Endothelial cell of umbilical vein (primary cell): Measurements from ENCODE around the gene SDCCAG8. TPM values are rescaled to one million over a fixed set of nuclear protein-coding genes. Genes with fewer than 3 reads are reported as not detected.

ENCODE experiments used
- BruUV-seq: library from RNA; stranded (reverse); fragments of 400-500 nt; replicated peaks from 2 replicates; lab custom pipeline; 2021; lab: Mats Ljungman, UMichigan
- CTCF ChIA-PET: fragments of 300-600, 350-600 bp; sonication (Branson Sonifier 250); formaldehyde crosslinking; loops from one replicate; lab custom pipeline; 2021; ENCODE audit warnings: antibody characterized with exemption, inconsistent platforms; lab: Charles Lee
- POLR2A ChIA-PET: fragments of 300-600, 350-600 bp; sonication (Branson Sonifier 250); formaldehyde crosslinking; loops from one replicate; lab custom pipeline; 2021; ENCODE audit warnings: antibody characterized with exemption, inconsistent platforms; lab: Charles Lee
- DNase-seq: peaks from one replicate; pipeline ENCODE4 v3.0.0-alpha.2; 2011; ENCODE audit warnings: low read depth, low spot score
- FAIRE-seq: peaks from 2 replicates; lab custom pipeline; 2011; peaks lifted over from hg19 to GRCh38; lab: Jason Lieb, UNC
- H2AFZ ChIP-seq: 2 replicates; pipeline ENCODE4 v1.6.0; 2012; ENCODE audit warnings: low read depth, low read length, control low read depth, inconsistent platforms
- H3K27ac ChIP-seq: 2 replicates; pipeline ENCODE4 v1.5.1; 2011; ENCODE audit warnings: low read depth, mild to moderate bottlenecking, control low read depth, low read length, moderate library complexity; ENCODE audit not compliant: insufficient read depth
- H3K27me3 ChIP-seq, 2 experiments: 2 replicates each; pipeline versions ENCODE4 v1.6.0 to v1.6.1; 2011; ENCODE audit warnings: low read length in 2 of 2, mixed read lengths in 1 of 2; ENCODE audit not compliant: control insufficient read depth in 2 of 2, insufficient read depth in 2 of 2
- H3K36me3 ChIP-seq, 2 experiments: 2 replicates in 1 of 2; 3 replicates in 1 of 2; pipeline ENCODE4 v1.5.1; 2011; ENCODE audit warnings: low read length in 2 of 2, mild to moderate bottlenecking in 1 of 2, moderate library complexity in 1 of 2; ENCODE audit not compliant: control insufficient read depth in 2 of 2, insufficient read depth in 2 of 2; ENCODE audit errors: extremely low read depth in 1 of 2
- H3K4me1 ChIP-seq: 3 replicates; pipeline ENCODE4 v1.5.1; 2011; ENCODE audit warnings: mild to moderate bottlenecking, low read length; ENCODE audit not compliant: control insufficient read depth, insufficient read depth; ENCODE audit errors: extremely low read depth
- H3K4me2 ChIP-seq: 2 replicates; pipeline ENCODE4 v1.6.1; 2011; ENCODE audit warnings: low read length, control low read depth, mixed read lengths; ENCODE audit not compliant: insufficient read depth
- H3K4me3 ChIP-seq, 3 experiments: fragments of 200-600 bp in 1 of 3; sonication (generic), shearing (Covaris generic) in 1 of 3; replicated peaks in 1 of 3; 2 replicates each; pipeline ENCODE4 v1.5.1; 2011 to 2016; ENCODE audit warnings: control low read depth in 3 of 3, low read length in 3 of 3, mild to moderate bottlenecking in 2 of 3, inconsistent platforms in 1 of 3, low read depth in 1 of 3, moderate library complexity in 1 of 3; ENCODE audit not compliant: insufficient read depth in 1 of 3
- H3K79me2 ChIP-seq: 2 replicates; pipeline ENCODE4 v1.6.0; 2012; ENCODE audit warnings: low read length, inconsistent platforms; ENCODE audit not compliant: control insufficient read depth, insufficient read depth
- H3K9ac ChIP-seq: replicated peaks from 2 replicates; pipeline ENCODE3; 2011; ENCODE audit warnings: low read length, control low read depth; ENCODE audit not compliant: insufficient read depth; ENCODE audit errors: extremely low read depth
- H3K9me1 ChIP-seq: replicated peaks from 3 replicates; pipeline ENCODE4 v1.6.0; 2011; ENCODE audit warnings: mild to moderate bottlenecking, low read length; ENCODE audit not compliant: control insufficient read depth, insufficient read depth; ENCODE audit errors: extremely low read depth
- H3K9me3 ChIP-seq: replicated peaks from 2 replicates; pipeline ENCODE4 v1.5.1; 2012; ENCODE audit warnings: low read length, inconsistent platforms; ENCODE audit not compliant: control insufficient read depth, insufficient read depth
- H4K20me1 ChIP-seq: replicated peaks from 2 replicates; pipeline ENCODE3; 2011; ENCODE audit warnings: mild to moderate bottlenecking, low read length; ENCODE audit not compliant: control insufficient read depth, insufficient read depth; ENCODE audit errors: extremely low read depth
- EZH2 ChIP-seq: IDR thresholded peaks from 2 replicates; pipeline ENCODE4 v1.6.1; 2012; ENCODE audit warnings: borderline replicate concordance, low read depth, mild to moderate bottlenecking, moderate library complexity, low read length, inconsistent platforms; ENCODE audit not compliant: severe bottlenecking
- FOS ChIP-seq: IDR thresholded peaks from 2 replicates; pipeline ENCODE4 v1.6.1; 2011; ENCODE audit warnings: mild to moderate bottlenecking, low read length, moderate library complexity, borderline replicate concordance; ENCODE audit not compliant: insufficient read depth
- GATA2 ChIP-seq: IDR thresholded peaks from 2 replicates; pipeline ENCODE4 v1.7.0; 2011; ENCODE audit warnings: low read depth, mild to moderate bottlenecking, moderate library complexity, mixed read lengths, low read length; ENCODE audit not compliant: insufficient read length, insufficient read depth
- JUN ChIP-seq: IDR thresholded peaks from 2 replicates; pipeline ENCODE4 v1.6.1; 2011; ENCODE audit warnings: borderline replicate concordance, low read depth; ENCODE audit not compliant: insufficient read length, insufficient read depth
- MYC ChIP-seq: IDR thresholded peaks from one replicate; pipeline ENCODE4 v1.6.1; 2011; ENCODE audit warnings: mild to moderate bottlenecking, low read depth, low read length
- POLR2A ChIP-seq: IDR thresholded peaks from 2 replicates; pipeline ENCODE4 v1.6.1; 2012; ENCODE audit warnings: low read depth, mild to moderate bottlenecking, control low read depth, low read length
- POLR2AphosphoS5 ChIP-seq: IDR thresholded peaks from 2 replicates; pipeline ENCODE4 v1.6.1; 2012; ENCODE audit warnings: low read depth, mild to moderate bottlenecking, control low read depth, low read length, moderate library complexity; ENCODE audit not compliant: insufficient read depth
- dilution Hi-C: fragments of 300-500 bp; cut with MboI; formaldehyde crosslinking; loops from one replicate; pipeline ENCODE4 v1.15.0; 2019; ENCODE audit warnings: low sequenced_read_pairs; ENCODE audit not compliant: extremely low pct_ligation_motif_present
- intact Hi-C: fragments of 100-400 bp; cut with micrococcal nuclease; formaldehyde crosslinking; loops from one replicate; pipeline ENCODE4 v1.10.0; 2022
- polyA plus RNA-seq, 4 experiments: library from polyadenylated mRNA; depleted of rRNA in 3 of 4; stranded (reverse) in 3 of 4; unstranded in 1 of 4; fragments of >200 nt; gene quantifications; 2 replicates each; pipeline versions ENCODE4 v1.2.1 to v1.2.3, GENCODE V29; 2011 to 2012; ENCODE audit warnings: missing spikeins in 1 of 4
- total RNA-seq: library from RNA; stranded (reverse); gene quantifications from 2 replicates; pipeline ENCODE4 v1.2.3, GENCODE V29; 2021
- TF ChIP-seq, protein P1 (sequence below): IDR thresholded peaks from 2 replicates; pipeline ENCODE4 v1.6.1; 2011; ENCODE audit not compliant: insufficient read depth, insufficient read length
- TF ChIP-seq, protein P2 (sequence below), 2 donors: IDR thresholded peaks; 1 replicate in 1 of 2; 2 replicates in 1 of 2; pipeline ENCODE4 v1.5.1; 2011; ENCODE audit warnings: low read length in 2 of 2, mild to moderate bottlenecking in 2 of 2, moderate library complexity in 2 of 2, control low read depth in 1 of 2, inconsistent platforms in 1 of 2, low read depth in 1 of 2; ENCODE audit not compliant: insufficient read depth in 1 of 2; ENCODE audit errors: extremely low read depth in 1 of 2

SDCCAG8 gene
- total and polyA plus RNA-seq, 2 donors (not counting 3 experiments of a cell fraction or from before 2014, with no cell fraction given) = 14.6 to 25.7 TPM

DNA sequence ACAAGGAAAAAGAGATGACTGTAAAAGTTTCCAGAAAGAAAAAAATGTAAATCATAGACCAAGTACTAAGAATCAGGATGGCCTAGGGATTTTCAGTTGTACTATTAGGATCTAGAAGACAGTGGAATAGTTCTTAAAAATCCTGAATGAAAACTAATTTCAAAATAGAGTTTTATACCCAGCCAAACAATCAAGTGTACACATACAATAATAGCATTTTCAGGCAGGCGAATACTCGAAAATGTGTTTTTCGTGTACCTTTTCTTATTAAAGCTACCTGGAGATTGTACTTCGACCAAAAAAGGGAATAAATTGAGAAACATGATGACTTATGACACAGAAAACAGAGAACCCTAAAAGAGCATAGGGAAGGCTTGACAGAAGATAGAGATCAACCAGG lies 118.6 kb downstream of the SDCCAG8 start:
- intact Hi-C loops = no loop called here
- Histone ChIP-seq H3K9ac (no peak overlapping the region), H3K79me2 (no peaks in the 10 kb centered on the region), H4K20me1 (no peaks in the 10 kb centered on the region), H3K4me3 (no peak overlapping the region), H3K9me1 (no peaks in the 10 kb centered on the region), H3K9me3 (no peaks in the 10 kb centered on the region), H3K4me2 (no peak overlapping the region), H3K27ac (no peak overlapping the region), H3K4me1 (no peaks in the 10 kb centered on the region), H3K27me3 (no peaks in the 10 kb centered on the region), H2AFZ (no peak overlapping the region), H3K36me3 (peaks cover 0 to 3% of the 10 kb centered on the region in 2 experiments)
- no TSS peak for BruUV-seq
- POLR2A ChIA-PET = no interaction called here
- dilution Hi-C loops = no loop called here
- FAIRE-seq (no peak), DNase-seq (no peak)
- no peak for TF ChIP-seq POLR2AphosphoS5
- TF ChIP-seq EZH2 = no peak
- TF ChIP-seq POLR2A = no peak
- no peak for TF ChIP-seq FOS
- TF ChIP-seq, protein P1, sequence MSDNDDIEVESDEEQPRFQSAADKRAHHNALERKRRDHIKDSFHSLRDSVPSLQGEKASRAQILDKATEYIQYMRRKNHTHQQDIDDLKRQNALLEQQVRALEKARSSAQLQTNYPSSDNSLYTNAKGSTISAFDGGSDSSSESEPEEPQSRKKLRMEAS = no peak
- TF ChIP-seq, protein P2, sequence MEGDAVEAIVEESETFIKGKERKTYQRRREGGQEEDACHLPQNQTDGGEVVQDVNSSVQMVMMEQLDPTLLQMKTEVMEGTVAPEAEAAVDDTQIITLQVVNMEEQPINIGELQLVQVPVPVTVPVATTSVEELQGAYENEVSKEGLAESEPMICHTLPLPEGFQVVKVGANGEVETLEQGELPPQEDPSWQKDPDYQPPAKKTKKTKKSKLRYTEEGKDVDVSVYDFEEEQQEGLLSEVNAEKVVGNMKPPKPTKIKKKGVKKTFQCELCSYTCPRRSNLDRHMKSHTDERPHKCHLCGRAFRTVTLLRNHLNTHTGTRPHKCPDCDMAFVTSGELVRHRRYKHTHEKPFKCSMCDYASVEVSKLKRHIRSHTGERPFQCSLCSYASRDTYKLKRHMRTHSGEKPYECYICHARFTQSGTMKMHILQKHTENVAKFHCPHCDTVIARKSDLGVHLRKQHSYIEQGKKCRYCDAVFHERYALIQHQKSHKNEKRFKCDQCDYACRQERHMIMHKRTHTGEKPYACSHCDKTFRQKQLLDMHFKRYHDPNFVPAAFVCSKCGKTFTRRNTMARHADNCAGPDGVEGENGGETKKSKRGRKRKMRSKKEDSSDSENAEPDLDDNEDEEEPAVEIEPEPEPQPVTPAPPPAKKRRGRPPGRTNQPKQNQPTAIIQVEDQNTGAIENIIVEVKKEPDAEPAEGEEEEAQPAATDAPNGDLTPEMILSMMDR (IDR thresholded peaks at IDR 0.05; ENCODE audit: extremely low read depth in 1 of 2, insufficient read depth in 1 of 2, low read depth in 1 of 2, low read length in 2 of 2) = no peak
- TF ChIP-seq MYC = no peak
- no peak for TF ChIP-seq GATA2
- TF ChIP-seq JUN = no peak
- CTCF ChIA-PET = interaction anchor here (1.3 kb wide), 1 partner anchor 31 kb away, joined by 3 read pairs; no protein-coding TSS in a partner anchor
